K562 (cell line): Measurements from ENCODE around the gene SCGB3A2. TPM values are rescaled to one million over a fixed set of nuclear protein-coding genes. Genes with fewer than 3 reads are reported as not detected.

Experiments
- ATAC-seq: fragments of 200-7000 bp; cut with Tn5 transposase; 3 replicates; pipeline ENCODE4 v1.9.1; 2020; ENCODE audit warnings: moderate library complexity
- BruUV-seq: library from RNA; stranded (reverse); fragments of 400-500 nt; replicated peaks from 2 replicates; lab custom pipeline; 2021; lab: Mats Ljungman, UMichigan
- CTCF ChIA-PET: fragments of 300-600 bp; formaldehyde crosslinking; extraction: SDS; loops from one replicate; lab custom pipeline; 2021; ENCODE audit warnings: low intra/inter-chr PET ratio; lab: Yijun Ruan, JAX
- POLR2A ChIA-PET: fragments of 300-600, 350-650 bp; sonication (Branson Sonifier 250); formaldehyde crosslinking; extraction: SDS; loops from one replicate; lab custom pipeline; 2021; ENCODE audit warnings: antibody characterized with exemption, inconsistent platforms; lab: Yijun Ruan, JAX
- DNase-seq, 4 experiments: peaks; one replicate each; pipeline versions ENCODE4 v3.0.0 to v3.0.0-alpha.2; 2011 to 2018; ENCODE audit warnings: low spot score in 3 of 4, mixed read lengths in 3 of 4; ENCODE audit errors: extremely low read depth in 1 of 4
- FAIRE-seq: peaks from 2 replicates; lab custom pipeline; 2011; peaks lifted over from hg19 to GRCh38; lab: Jason Lieb, UNC
- H2AFZ ChIP-seq: 2 replicates; pipeline ENCODE4 v1.6.0; 2011; ENCODE audit warnings: low read depth, low read length, control low read depth, inconsistent platforms
- H3K27ac ChIP-seq: fragments of 200-600 bp; 3 replicates; pipeline ENCODE4 v1.8.0; 2011; ENCODE audit warnings: low read depth, mild to moderate bottlenecking, control low read depth, inconsistent platforms, low read length, moderate library complexity, mixed read lengths; ENCODE audit errors: extremely low read depth
- H3K27me3 ChIP-seq, 2 experiments: fragments of 300-600 bp in 1 of 2; 2 replicates in 1 of 2; 3 replicates in 1 of 2; pipeline versions ENCODE4 v1.6.0 to v1.8.0; 2011; ENCODE audit warnings: inconsistent platforms in 2 of 2, low read length in 2 of 2, mild to moderate bottlenecking in 1 of 2, mixed read lengths in 1 of 2, moderate library complexity in 1 of 2; ENCODE audit not compliant: control insufficient read depth in 2 of 2, insufficient read depth in 2 of 2
- H3K36me3 ChIP-seq: fragments of 300-600 bp; 3 replicates; pipeline ENCODE4 v1.8.0; 2011; ENCODE audit warnings: mild to moderate bottlenecking, low read length, inconsistent platforms; ENCODE audit not compliant: control insufficient read depth, insufficient read depth
- H3K4me1 ChIP-seq, 2 experiments: fragments of 200-600 bp in 1 of 2; replicated peaks in 1 of 2; 2 replicates in 1 of 2; 3 replicates in 1 of 2; pipeline versions ENCODE4 v1.5.1 to v1.8.0; 2011; ENCODE audit warnings: inconsistent platforms in 2 of 2, low read length in 2 of 2, mild to moderate bottlenecking in 1 of 2, mixed read lengths in 1 of 2, moderate library complexity in 1 of 2; ENCODE audit not compliant: control insufficient read depth in 2 of 2, insufficient read depth in 2 of 2
- H3K4me2 ChIP-seq: 2 replicates; pipeline ENCODE4 v1.6.1; 2011; ENCODE audit warnings: low read length, control low read depth, inconsistent platforms, mixed read lengths; ENCODE audit not compliant: insufficient read depth
- H3K4me3 ChIP-seq: fragments of 200-600 bp; sonication (generic), shearing (Covaris generic); 2 replicates; pipeline ENCODE4 v1.5.1; 2016; ENCODE audit warnings: control low read depth, inconsistent platforms
- H3K79me2 ChIP-seq: fragments of 200-600 bp; 3 replicates; pipeline ENCODE4 v1.8.0; 2011; ENCODE audit warnings: low read length, inconsistent platforms; ENCODE audit not compliant: control insufficient read depth, insufficient read depth
- H3K9ac ChIP-seq, 2 experiments: 2 replicates each; pipeline versions ENCODE4 v1.6.0 to v1.6.1; 2011; ENCODE audit warnings: low read depth in 2 of 2, low read length in 2 of 2, control low read depth in 1 of 2, inconsistent platforms in 1 of 2, mild to moderate bottlenecking in 1 of 2, mixed read lengths in 1 of 2; ENCODE audit not compliant: insufficient read depth in 1 of 2
- H3K9me1 ChIP-seq: one replicate; pipeline ENCODE4 v1.6.0; 2011; ENCODE audit warnings: inconsistent platforms, mild to moderate bottlenecking, low read length, moderate library complexity; ENCODE audit not compliant: control insufficient read depth, insufficient read depth
- H3K9me3 ChIP-seq: replicated peaks from 2 replicates; pipeline ENCODE4 v1.5.1; 2011; ENCODE audit warnings: low read depth, low read length, inconsistent platforms; ENCODE audit not compliant: control insufficient read depth, insufficient read depth
- H4K20me1 ChIP-seq: replicated peaks from 2 replicates; pipeline ENCODE4 v1.6.1; 2011; ENCODE audit warnings: low read length, inconsistent platforms, mixed read lengths; ENCODE audit not compliant: control insufficient read depth, insufficient read depth
- BRD4 ChIP-seq: fragments of 200-600 bp; sonication (generic); IDR thresholded peaks from 2 replicates; pipeline ENCODE4 v1.6.1; 2017; ENCODE audit warnings: inconsistent platforms
- CBX3 ChIP-seq, 2 experiments: IDR thresholded peaks; 1 replicate in 1 of 2; 2 replicates in 1 of 2; pipeline ENCODE4 v1.6.1; 2012; ENCODE audit warnings: inconsistent platforms in 2 of 2, low read length in 2 of 2, borderline replicate concordance in 1 of 2, control low read depth in 1 of 2
- CCNT2 ChIP-seq: IDR thresholded peaks from 2 replicates; pipeline ENCODE4 v1.6.1; 2011; ENCODE audit warnings: borderline replicate concordance, low read depth, mild to moderate bottlenecking, moderate library complexity, mixed read lengths, low read length; ENCODE audit not compliant: insufficient read length; ENCODE audit errors: extremely low read depth
- ETV1 ChIP-seq: fragments of 450-650 bp; conservative IDR thresholded peaks from 2 replicates; pipeline ENCODE4 v1.6.1; 2016; ENCODE audit warnings: missing genetic modification characterization, control low read depth, low read depth, missing compliant biosample characterization
- LEF1 ChIP-seq: fragments of 450-650 bp; IDR thresholded peaks from 2 replicates; pipeline ENCODE4 v1.6.1; 2016; ENCODE audit warnings: mild to moderate bottlenecking
- MECOM ChIP-seq: fragments of 250-450 bp; sonication (Bioruptor Pico); IDR thresholded peaks from 2 replicates; pipeline ENCODE4 v1.8.0; 2022; ENCODE audit warnings: inconsistent platforms
- NEUROD1 ChIP-seq: fragments of 150-350 bp; IDR thresholded peaks from 2 replicates; pipeline ENCODE4 v1.6.1; 2014; ENCODE audit warnings: borderline replicate concordance, low read length, low read depth; ENCODE audit not compliant: partially characterized antibody
- PRPF4 ChIP-seq: fragments of 200-400 bp; formaldehyde crosslinking; IDR thresholded peaks from one replicate; pipeline ENCODE4 v1.6.1; 2017; ENCODE audit warnings: low read length, low read depth, mild to moderate bottlenecking; ENCODE audit not compliant: insufficient read depth, poor library complexity, severe bottlenecking
- PTBP1 ChIP-seq: fragments of 200-400 bp; formaldehyde crosslinking; IDR thresholded peaks from 2 replicates; pipeline ENCODE4 v1.6.1; 2017; ENCODE audit warnings: low read depth, low read length
- RCOR1 ChIP-seq, 2 experiments: IDR thresholded peaks; 2 replicates each; pipeline ENCODE4 v1.6.1; 2012; ENCODE audit warnings: low read depth in 2 of 2, low read length in 2 of 2, borderline replicate concordance in 1 of 2, improper control_type of control experiment in 1 of 2
- SUPT5H ChIP-seq: fragments of 450-650 bp; IDR thresholded peaks from 2 replicates; pipeline ENCODE4 v1.6.1; 2016
- TFAM ChIP-seq: fragments of 250-450 bp; sonication (Bioruptor Pico); conservative IDR thresholded peaks from 2 replicates; pipeline ENCODE4 v1.5.0; 2021; ENCODE audit warnings: mild to moderate bottlenecking, moderate library complexity
- TRIM28 ChIP-seq: fragments of 450-650 bp; IDR thresholded peaks from 2 replicates; pipeline ENCODE4 v1.6.1; 2017
- YY1 ChIP-seq, 3 experiments: IDR thresholded peaks; 2 replicates each; pipeline ENCODE4 v1.6.1; 2011; ENCODE audit warnings: low read length in 2 of 3, mild to moderate bottlenecking in 2 of 3, moderate library complexity in 2 of 3, borderline replicate concordance in 1 of 3, control low read depth in 1 of 3, low read depth in 1 of 3; ENCODE audit not compliant: insufficient read depth in 3 of 3, insufficient replicate concordance in 2 of 3, control insufficient read depth in 1 of 3, insufficient read length in 1 of 3; ENCODE audit errors: extremely low read depth in 1 of 3
- ZNF124 ChIP-seq: sonication (generic); formaldehyde crosslinking; IDR thresholded peaks from 2 replicates; pipeline ENCODE4 v1.8.1; 2022; ENCODE audit warnings: missing genetic modification reagents
- ZNF146 ChIP-seq: IDR thresholded peaks from one replicate; pipeline ENCODE4 v1.6.1; 2018; ENCODE audit warnings: missing compliant biosample characterization; ENCODE audit not compliant: unreplicated experiment
- ZNF274 ChIP-seq: IDR thresholded peaks from 2 replicates; pipeline ENCODE4 v1.6.1; 2011; ENCODE audit warnings: low read depth, mild to moderate bottlenecking, low read length, moderate library complexity, borderline replicate concordance
- ZNF280B ChIP-seq: fragments of 250-450 bp; sonication (Bioruptor Pico); IDR thresholded peaks from 2 replicates; pipeline ENCODE4 v1.5.1; 2021; ENCODE audit warnings: mild to moderate bottlenecking
- ZNF41 ChIP-seq: fragments of 250-450 bp; sonication (Bioruptor Pico); conservative IDR thresholded peaks from 2 replicates; pipeline ENCODE4 v1.4.0; 2020; ENCODE audit warnings: mild to moderate bottlenecking
- WGBS: fragments of 100-300 bp; shearing (Covaris generic); methylation state at CpG from one replicate; pipeline ENCODE4 v1.1.6; 2016; ENCODE audit warnings: low coverage, mixed read lengths; ENCODE audit not compliant: insufficient coverage; ENCODE audit errors: missing lambda C conversion rate; 5-methylcytosine and 5-hydroxymethylcytosine counted together
- in situ Hi-C: fragments of 300-500 bp; cut with MboI; formaldehyde crosslinking; loops from 4 replicates; pipeline ENCODE4 v1.15.0; 2018; ENCODE audit warnings: inconsistent platforms, mixed read lengths
- intact Hi-C: fragments of 100-400 bp; cut with micrococcal nuclease; formaldehyde crosslinking; loops from 2 replicates; pipeline ENCODE4 v1.14.2; 2022
- polyA plus RNA-seq, 8 experiments: library from polyadenylated mRNA; depleted of rRNA in 4 of 8; stranded (reverse) in 5 of 8; unstranded in 3 of 8; fragments of >200 nt; fragmentation: Nextera tagmentation in 2 of 8; fragmentation: Illumina TruSeq in 1 of 8; extraction: Ambion mirVana in 2 of 8; extraction: Trizol in 1 of 8; gene quantifications; 2 replicates each; pipeline versions ENCODE4 v1.2.1 to v1.2.3, GENCODE V29; 2011 to 2014; ENCODE audit warnings: inconsistent platforms in 1 of 8, missing spikeins in 1 of 8
- total RNA-seq, 7 experiments: library from RNA; depleted of rRNA in 6 of 7; stranded (reverse); fragments of >200 nt in 6 of 7; fragmentation: Illumina TruSeq in 2 of 7; extraction: Trizol in 2 of 7; gene quantifications; 2 replicates each; pipeline versions ENCODE4 v1.2.1 to v1.2.3, GENCODE V29; 2011 to 2021; ENCODE audit warnings: low replicate concordance in 1 of 7

Gene SCGB3A2
- total and polyA plus RNA-seq, 9 of the 15 experiments (the other 6 are each of a cell fraction or from before 2014, with no cell fraction given), result 0.35 TPM; not detected in 8

- no peak for TF ChIP-seq BRD4
- no peak for TF ChIP-seq ZNF124 (CRISPR knock-in tag)
- TF ChIP-seq ZNF41 (CRISPR knock-in tag), result no peak
- no peak for TF ChIP-seq PTBP1
- TF ChIP-seq PRPF4, result no peak
- TF ChIP-seq ZNF146 (CRISPR knock-in tag), result no peak
- TF ChIP-seq ZNF274, result no peak
- TF ChIP-seq ETV1 (tag), result no peak
- no peak for TF ChIP-seq ZNF280B
- TF ChIP-seq YY1 (IDR thresholded peaks at IDR 0.05; ENCODE audit: borderline replicate concordance in 1 of 3, control insufficient read depth in 1 of 3, extremely low read depth in 1 of 3, insufficient read depth in 3 of 3, insufficient read length in 1 of 3, insufficient replicate concordance in 2 of 3, low read depth in 1 of 3, low read length in 2 of 3), result no peak
- TF ChIP-seq TRIM28, result no peak
- no peak for TF ChIP-seq TFAM (CRISPR knock-in tag)
- TF ChIP-seq CBX3 (IDR thresholded peaks at IDR 0.05; ENCODE audit: borderline replicate concordance in 1 of 2, low read length in 2 of 2), result no peak
- TF ChIP-seq CCNT2, result no peak
- TF ChIP-seq RCOR1 (IDR thresholded peaks at IDR 0.05; ENCODE audit: borderline replicate concordance in 1 of 2, low read depth in 2 of 2, low read length in 2 of 2), result no peak
- TF ChIP-seq MECOM, result no peak
- no peak for TF ChIP-seq NEUROD1
- TF ChIP-seq SUPT5H, result no peak
- TF ChIP-seq LEF1, result no peak
- TF ChIP-seq, all 486 proteins: peak for 0
- no peak overlapping the region for H3K4me2 ChIP-seq
- no peaks in the 10 kb centered on the region for H3K9me3 ChIP-seq
- H3K27me3 ChIP-seq, result no peaks in the 10 kb centered on the region
- FAIRE-seq (no peak), DNase-seq (no peak), ATAC-seq (no peak)
- no peaks in the 10 kb centered on the region for H3K9me1 ChIP-seq
- no peaks in the 10 kb centered on the region for H3K79me2 ChIP-seq
- H3K36me3 ChIP-seq, result no peaks in the 10 kb centered on the region
- no peaks in the 10 kb centered on the region for H3K4me1 ChIP-seq
- CTCF ChIA-PET, result no interaction called here
- 0% methylated on average over 1 of the region's 1 CpG for WGBS
- POLR2A ChIA-PET, result no interaction called here
- H3K4me3 ChIP-seq, result no peak overlapping the region
- intact Hi-C loops, result no loop called here
- in situ Hi-C loops, result no loop called here
- no peak overlapping the region for H3K9ac ChIP-seq
- no peak overlapping the region for H2AFZ ChIP-seq
- BruUV-seq, result no TSS peak
- H3K27ac ChIP-seq, result no peak overlapping the region
- H4K20me1 ChIP-seq, result no peaks in the 10 kb centered on the region
Measured at GRCh38 chr5:147912011-147912410, 33.5 kb downstream of the SCGB3A2 start.
